ENCODE measurements around the gene PTGIR. TPM values are rescaled to one million over a fixed set of nuclear protein-coding genes. Genes with fewer than 3 reads are reported as not detected.

The PTGIR gene
- total RNA-seq, 3 donors from 2014 or later (not counting 1 experiment from before 2014, with no cell fraction given) = 0.75 to 1.4 (median 1.0) TPM

DNA sequence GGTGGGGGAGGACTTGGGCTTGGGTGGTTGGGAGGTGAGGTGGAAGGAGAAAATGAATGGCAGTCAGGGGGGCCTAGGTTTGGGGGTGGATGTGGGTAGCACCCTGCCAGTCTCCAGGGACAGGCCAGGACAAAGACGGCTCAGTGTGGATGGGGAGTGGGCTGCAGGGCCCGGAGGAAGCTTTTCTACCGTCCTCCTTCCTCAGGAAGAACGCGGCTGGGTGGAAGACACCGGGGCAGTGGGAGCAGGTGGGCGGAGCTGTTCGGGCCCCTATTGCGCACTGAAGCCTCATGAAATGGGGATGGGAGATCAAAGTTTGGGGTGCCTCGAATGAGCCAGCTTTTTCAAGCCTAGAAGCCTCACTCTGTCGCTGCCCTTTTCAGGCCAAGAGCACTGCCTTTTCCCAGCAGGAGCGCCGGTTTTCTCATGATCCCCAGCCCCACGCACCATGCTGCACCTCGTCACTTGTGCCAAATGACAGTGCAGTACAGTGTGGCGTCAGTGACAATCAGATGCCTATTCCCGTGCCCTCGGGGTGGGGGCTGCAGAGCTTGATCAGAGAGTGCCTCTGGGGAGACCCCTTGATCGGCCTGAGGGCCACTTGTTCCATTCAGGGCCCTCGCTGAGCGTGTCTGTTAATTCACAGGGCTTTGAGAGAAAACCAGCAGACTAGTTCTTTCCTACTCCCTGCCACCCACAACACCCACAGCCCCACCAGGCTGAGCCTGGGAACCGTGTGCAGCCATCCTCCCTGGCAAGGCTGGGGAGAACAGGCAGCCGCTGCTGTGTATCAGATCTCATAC, 22.3 kb downstream of the PTGIR start:
- intact Hi-C loops (cut with micrococcal nuclease) = loop anchor here (5.0 kb wide), 1 partner anchor 510 kb away; the partner anchor contains the start of gene ZC3H4
- TF ChIP-seq, protein P1, sequence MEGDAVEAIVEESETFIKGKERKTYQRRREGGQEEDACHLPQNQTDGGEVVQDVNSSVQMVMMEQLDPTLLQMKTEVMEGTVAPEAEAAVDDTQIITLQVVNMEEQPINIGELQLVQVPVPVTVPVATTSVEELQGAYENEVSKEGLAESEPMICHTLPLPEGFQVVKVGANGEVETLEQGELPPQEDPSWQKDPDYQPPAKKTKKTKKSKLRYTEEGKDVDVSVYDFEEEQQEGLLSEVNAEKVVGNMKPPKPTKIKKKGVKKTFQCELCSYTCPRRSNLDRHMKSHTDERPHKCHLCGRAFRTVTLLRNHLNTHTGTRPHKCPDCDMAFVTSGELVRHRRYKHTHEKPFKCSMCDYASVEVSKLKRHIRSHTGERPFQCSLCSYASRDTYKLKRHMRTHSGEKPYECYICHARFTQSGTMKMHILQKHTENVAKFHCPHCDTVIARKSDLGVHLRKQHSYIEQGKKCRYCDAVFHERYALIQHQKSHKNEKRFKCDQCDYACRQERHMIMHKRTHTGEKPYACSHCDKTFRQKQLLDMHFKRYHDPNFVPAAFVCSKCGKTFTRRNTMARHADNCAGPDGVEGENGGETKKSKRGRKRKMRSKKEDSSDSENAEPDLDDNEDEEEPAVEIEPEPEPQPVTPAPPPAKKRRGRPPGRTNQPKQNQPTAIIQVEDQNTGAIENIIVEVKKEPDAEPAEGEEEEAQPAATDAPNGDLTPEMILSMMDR (IDR thresholded peaks at IDR 0.05) = no peak
- Histone ChIP-seq H3K9me3 (ENCODE audit: control insufficient read depth, insufficient read depth, low read length) (peaks cover 4% of the 10 kb centered on the region), H3K27ac (ENCODE audit: low read length) (peak overlapping the region; percentile 87), H3K4me3 (ENCODE audit: low read length) (peak overlapping the region; percentile 100), H3K4me1 (ENCODE audit: control insufficient read depth, insufficient read depth, low read length) (peaks cover 38% of the 10 kb centered on the region), H3K36me3 (ENCODE audit: control insufficient read depth, insufficient read depth, low read length) (peaks cover 25% of the 10 kb centered on the region), H3K27me3 (ENCODE audit: control insufficient read depth, insufficient read depth, low read length) (no peaks in the 10 kb centered on the region)
- H3K36me3 Mint-ChIP-seq = peaks cover 18% of the 10 kb centered on the region
- peak overlapping the region; percentile 98 for H3K4me3 Mint-ChIP-seq
- peak overlapping the region; percentile 99 to 100 for H3K27ac Mint-ChIP-seq
- WGBS (ENCODE audit: insufficient coverage) = 16% methylated on average over 23 of the region's 23 CpGs
- H3K27me3 Mint-ChIP-seq (ENCODE audit: low read depth in 2 of 2) = no peaks in the 10 kb centered on the region
- H3K9me3 Mint-ChIP-seq = peaks cover 4% of the 10 kb centered on the region in 2 donors
- peaks cover 25 to 45% of the 10 kb centered on the region in 2 donors for H3K4me1 Mint-ChIP-seq
- peak in 1 of 2 donors; percentile 54 for DNase-seq
- no peak for ATAC-seq

GRCh38 chr19:46601318-46602224, 23.3 kb downstream of the PTGIR start, which contains the start of gene CALM3:
Gene CALM3 (plus strand): TSS chr19:46601330. CDS start chr19:46601435, 105 bp downstream.
- Mint-ChIP-seq H3K9me3 (peaks cover 4% of the 10 kb centered on the region in 2 donors), H3K27me3 (ENCODE audit: low read depth in 2 of 2) (no peaks in the 10 kb centered on the region), H3K4me3 (peak within 1 kb of the TSS; percentile 98), H3K36me3 (peaks cover 16% of the 10 kb centered on the region), H3K4me1 (peaks cover 24 to 44% of the 10 kb centered on the region in 2 donors), H3K27ac (peak within 1 kb of the TSS; percentile 99 to 100)
- H3K9me3 ChIP-seq (ENCODE audit: control insufficient read depth, insufficient read depth, low read length) = peaks cover 4% of the 10 kb centered on the region
- no peaks in the 10 kb centered on the region for H3K27me3 ChIP-seq (ENCODE audit: control insufficient read depth, insufficient read depth, low read length)
- under 1% methylated on average over 51 of the region's 51 CpGs for WGBS (ENCODE audit: insufficient coverage)
- no peak for ATAC-seq
- TF ChIP-seq, protein P1 (IDR thresholded peaks at IDR 0.05) = no peak
- H3K4me3 ChIP-seq (ENCODE audit: low read length) = peak within 1 kb of the TSS; percentile 100
- intact Hi-C loops (cut with micrococcal nuclease) = loop anchor here (5.0 kb wide), 1 partner anchor 511 kb away; the partner anchor contains the start of gene ZC3H4
- peaks cover 38% of the 10 kb centered on the region for H3K4me1 ChIP-seq (ENCODE audit: control insufficient read depth, insufficient read depth, low read length)
- DNase-seq = peak in 1 of 2 donors; percentile 42
- peaks cover 16% of the 10 kb centered on the region for H3K36me3 ChIP-seq (ENCODE audit: control insufficient read depth, insufficient read depth, low read length)
- peak within 1 kb of the TSS; percentile 100 for H3K27ac ChIP-seq (ENCODE audit: low read length)

DNA sequence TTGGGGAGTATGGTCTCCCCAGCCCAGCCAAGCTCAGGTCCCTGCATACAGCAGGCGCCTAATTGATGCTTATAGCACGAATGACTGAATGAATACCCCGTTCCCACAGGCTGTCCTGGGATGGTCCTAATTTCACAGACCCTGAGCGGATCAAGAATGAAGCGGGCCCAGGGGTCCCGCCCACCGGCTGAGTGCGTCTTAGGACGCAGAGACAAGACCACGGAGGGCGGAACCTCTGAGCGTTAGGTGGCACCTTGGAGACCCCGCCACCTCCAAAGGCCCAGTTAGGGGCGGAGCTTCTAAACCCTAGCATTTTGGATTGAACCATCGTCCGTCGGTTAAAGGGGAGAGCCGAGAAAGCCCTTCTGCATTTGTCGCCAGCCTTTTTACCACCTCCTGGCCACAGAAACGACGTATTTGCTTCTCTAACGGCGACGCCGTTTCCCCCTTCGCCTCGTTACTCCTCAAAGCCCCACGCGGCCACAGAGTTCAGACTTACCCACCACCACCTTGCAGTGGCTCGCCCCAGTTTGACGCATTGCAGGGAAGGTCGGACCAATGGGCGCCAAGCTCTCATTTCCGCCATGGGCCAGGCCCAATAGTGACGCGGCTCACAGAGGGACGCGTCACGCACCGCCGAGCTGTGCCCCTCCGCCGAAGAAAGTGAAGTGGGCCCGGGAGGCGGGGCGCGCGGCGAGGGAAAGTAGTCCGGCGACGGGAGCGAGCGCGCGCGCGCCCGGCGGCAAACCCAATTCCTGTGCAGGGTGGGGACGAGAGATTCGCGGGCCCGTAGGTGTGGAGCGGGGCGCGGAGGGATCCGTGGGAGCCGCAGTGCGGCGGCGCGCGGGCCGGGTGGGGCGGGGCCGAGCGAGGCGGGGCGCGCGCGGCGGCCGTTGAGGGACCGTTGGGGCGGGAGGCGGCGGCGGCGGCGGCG, 24.2 kb downstream of the PTGIR start:
- H3K4me1 Mint-ChIP-seq = peaks cover 19 to 39% of the 10 kb centered on the region in 2 donors

More for the DNA sequence above, 24.2 kb downstream of the PTGIR start:
- TF ChIP-seq, protein P1 (IDR thresholded peaks at IDR 0.05) = no peak
- DNase-seq (peak; percentile 99), ATAC-seq (peak; percentile 87 to 94 (median 88))
- Mint-ChIP-seq H3K27ac (peak overlapping the region; percentile 99 to 100), H3K4me3 (peak overlapping the region; percentile 98), H3K27me3 (ENCODE audit: low read depth in 2 of 2) (no peaks in the 10 kb centered on the region), H3K36me3 (peaks cover 10% of the 10 kb centered on the region), H3K9me3 (peaks cover 4% of the 10 kb centered on the region in 2 donors)
- intact Hi-C loops (cut with micrococcal nuclease) = loop anchor here (5.0 kb wide), 1 partner anchor 512 kb away; the partner anchor contains the start of gene ZC3H4
- H3K4me1 ChIP-seq (ENCODE audit: control insufficient read depth, insufficient read depth, low read length) = peaks cover 38% of the 10 kb centered on the region
- peaks cover 4% of the 10 kb centered on the region for H3K9me3 ChIP-seq (ENCODE audit: control insufficient read depth, insufficient read depth, low read length)
- no peaks in the 10 kb centered on the region for H3K27me3 ChIP-seq (ENCODE audit: control insufficient read depth, insufficient read depth, low read length)
- peaks cover 7% of the 10 kb centered on the region for H3K36me3 ChIP-seq (ENCODE audit: control insufficient read depth, insufficient read depth, low read length)
- peak overlapping the region; percentile 100 for H3K27ac ChIP-seq (ENCODE audit: low read length)
- WGBS (ENCODE audit: insufficient coverage) = 1% methylated on average over 93 of the region's 93 CpGs
- H3K4me3 ChIP-seq (ENCODE audit: low read length) = peak overlapping the region; percentile 100
